ENCODE results near the gene CYP4F12. TPM values are rescaled to one million over a fixed set of nuclear protein-coding genes. Genes with fewer than 3 reads are reported as not detected.
"Not testable (repeated sequence)": the region's sequence is repeated elsewhere in the genome, so short reads cannot be mapped to it uniquely, and the experiment has no call there.

CYP4F12 gene
- total RNA-seq, 2 experiments from 2014 or later: 0.75 to 1.0 TPM

DNA sequence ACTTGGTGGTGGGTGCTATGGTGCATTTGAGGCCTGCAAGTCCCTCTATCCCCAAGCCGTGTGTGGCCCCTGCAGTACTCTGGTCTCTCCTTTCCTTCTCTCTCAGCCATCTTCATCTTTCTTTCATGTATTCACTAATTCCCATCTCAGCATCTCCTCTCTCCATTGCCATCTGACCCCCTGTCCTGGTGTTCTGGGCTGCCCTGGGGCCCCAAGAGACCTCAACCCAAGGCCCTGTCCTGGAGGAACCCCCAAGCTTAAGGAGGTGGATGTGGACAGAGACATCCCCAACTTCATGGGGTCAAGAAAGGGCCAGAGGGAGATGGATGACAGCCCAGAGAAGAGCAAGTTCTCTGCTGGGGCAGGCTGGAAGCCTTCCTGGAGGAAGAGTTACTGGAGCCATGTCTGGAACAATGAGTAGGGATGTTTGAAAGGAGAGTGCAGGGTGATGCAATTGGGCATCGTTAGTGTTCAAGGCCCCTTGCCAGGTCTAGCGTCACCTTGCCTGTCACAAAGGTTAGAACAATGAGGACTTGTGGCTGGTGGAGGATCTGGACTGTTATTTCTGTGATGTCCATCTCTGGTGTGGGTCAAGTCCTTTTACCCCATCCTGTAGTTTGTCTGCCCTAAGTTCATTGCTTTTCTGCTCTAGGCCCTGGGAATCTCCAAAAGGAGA, 28.7 kb upstream of the CYP4F12 start:
- ATAC-seq (ENCODE audit: poor library complexity) (no peak), DNase-seq (no peak)
- intact Hi-C loops (cut with DNase I, micrococcal nuclease): no loop called here
- no peak overlapping the region for H3K4me3 ChIP-seq (ENCODE audit: low read length)
- Mint-ChIP-seq H3K4me3 (no peak overlapping the region), H3K27me3 (peaks cover 29% of the 10 kb centered on the region), H3K27ac (no peak overlapping the region), H3K4me1 (ENCODE audit: low read depth) (no peaks in the 10 kb centered on the region), H3K9me3 (no peaks in the 10 kb centered on the region), H3K36me3 (ENCODE audit: low read depth) (no peaks in the 10 kb centered on the region)
- peaks cover 4% of the 10 kb centered on the region for H3K4me1 ChIP-seq (ENCODE audit: insufficient read depth, low read length)
- TF ChIP-seq, protein P1, sequence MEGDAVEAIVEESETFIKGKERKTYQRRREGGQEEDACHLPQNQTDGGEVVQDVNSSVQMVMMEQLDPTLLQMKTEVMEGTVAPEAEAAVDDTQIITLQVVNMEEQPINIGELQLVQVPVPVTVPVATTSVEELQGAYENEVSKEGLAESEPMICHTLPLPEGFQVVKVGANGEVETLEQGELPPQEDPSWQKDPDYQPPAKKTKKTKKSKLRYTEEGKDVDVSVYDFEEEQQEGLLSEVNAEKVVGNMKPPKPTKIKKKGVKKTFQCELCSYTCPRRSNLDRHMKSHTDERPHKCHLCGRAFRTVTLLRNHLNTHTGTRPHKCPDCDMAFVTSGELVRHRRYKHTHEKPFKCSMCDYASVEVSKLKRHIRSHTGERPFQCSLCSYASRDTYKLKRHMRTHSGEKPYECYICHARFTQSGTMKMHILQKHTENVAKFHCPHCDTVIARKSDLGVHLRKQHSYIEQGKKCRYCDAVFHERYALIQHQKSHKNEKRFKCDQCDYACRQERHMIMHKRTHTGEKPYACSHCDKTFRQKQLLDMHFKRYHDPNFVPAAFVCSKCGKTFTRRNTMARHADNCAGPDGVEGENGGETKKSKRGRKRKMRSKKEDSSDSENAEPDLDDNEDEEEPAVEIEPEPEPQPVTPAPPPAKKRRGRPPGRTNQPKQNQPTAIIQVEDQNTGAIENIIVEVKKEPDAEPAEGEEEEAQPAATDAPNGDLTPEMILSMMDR (IDR thresholded peaks at IDR 0.05): no peak
- no peaks in the 10 kb centered on the region for H3K36me3 ChIP-seq (ENCODE audit: insufficient read depth, low read length)
- H3K27me3 ChIP-seq (ENCODE audit: control insufficient read depth in 1 of 2, insufficient read depth in 2 of 2, low read length in 2 of 2): peaks cover 0 to 2% of the 10 kb centered on the region in 2 experiments
- ChIA-PET CTCF (no interaction called here), POLR2A (no interaction called here)
- peaks cover 0 to 5% of the 10 kb centered on the region in 2 experiments for H3K9me3 ChIP-seq (ENCODE audit: control insufficient read depth in 1 of 2, insufficient read depth in 1 of 2, low read length in 2 of 2)
- H3K27ac ChIP-seq (ENCODE audit: low read depth in 1 of 2, low read length in 2 of 2): no peak overlapping the region

DNA sequence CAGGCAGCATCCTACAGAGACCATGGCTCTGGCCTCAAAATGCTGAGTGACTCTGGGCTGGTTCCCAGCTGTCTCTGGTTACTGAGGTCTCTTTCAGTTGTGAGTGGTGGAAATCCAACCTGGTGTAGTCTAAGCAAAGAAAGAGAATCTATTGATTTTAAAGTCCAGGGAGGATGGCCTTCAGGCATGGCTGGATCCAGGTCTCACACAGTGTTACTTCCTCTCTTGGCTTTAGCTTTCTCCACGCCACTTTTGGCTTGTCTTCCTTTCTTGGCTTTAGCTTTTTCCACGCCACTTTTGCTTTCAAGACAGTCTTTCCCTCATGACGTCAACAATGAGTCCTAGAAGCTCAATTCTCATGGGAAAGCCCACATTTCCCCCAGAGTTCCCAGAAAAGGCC, 28.1 kb upstream of the CYP4F12 start:
- Mint-ChIP-seq H3K4me1 (ENCODE audit: low read depth) (no peaks in the 10 kb centered on the region), H3K36me3 (ENCODE audit: low read depth) (no peaks in the 10 kb centered on the region), H3K4me3 (no peak overlapping the region), H3K27ac (no peak overlapping the region), H3K9me3 (no peaks in the 10 kb centered on the region), H3K27me3 (peaks cover 23% of the 10 kb centered on the region)
- ATAC-seq (ENCODE audit: poor library complexity) (no peak), DNase-seq (no peak)
- TF ChIP-seq, protein P1 (IDR thresholded peaks at IDR 0.05): no peak
- no peak overlapping the region for H3K4me3 ChIP-seq (ENCODE audit: low read length)
- peaks cover 4% of the 10 kb centered on the region for H3K4me1 ChIP-seq (ENCODE audit: insufficient read depth, low read length)
- POLR2A ChIA-PET: no interaction called here
- no peak overlapping the region for H3K27ac ChIP-seq (ENCODE audit: low read depth in 1 of 2, low read length in 2 of 2)
- no peaks in the 10 kb centered on the region for H3K36me3 ChIP-seq (ENCODE audit: insufficient read depth, low read length)
- intact Hi-C loops (cut with DNase I, micrococcal nuclease): no loop called here
- peaks cover 0 to 2% of the 10 kb centered on the region in 2 experiments for H3K27me3 ChIP-seq (ENCODE audit: control insufficient read depth in 1 of 2, insufficient read depth in 2 of 2, low read length in 2 of 2)
- CTCF ChIA-PET: no interaction called here
- peaks cover 0 to 5% of the 10 kb centered on the region in 2 experiments for H3K9me3 ChIP-seq (ENCODE audit: control insufficient read depth in 1 of 2, insufficient read depth in 1 of 2, low read length in 2 of 2)

DNA sequence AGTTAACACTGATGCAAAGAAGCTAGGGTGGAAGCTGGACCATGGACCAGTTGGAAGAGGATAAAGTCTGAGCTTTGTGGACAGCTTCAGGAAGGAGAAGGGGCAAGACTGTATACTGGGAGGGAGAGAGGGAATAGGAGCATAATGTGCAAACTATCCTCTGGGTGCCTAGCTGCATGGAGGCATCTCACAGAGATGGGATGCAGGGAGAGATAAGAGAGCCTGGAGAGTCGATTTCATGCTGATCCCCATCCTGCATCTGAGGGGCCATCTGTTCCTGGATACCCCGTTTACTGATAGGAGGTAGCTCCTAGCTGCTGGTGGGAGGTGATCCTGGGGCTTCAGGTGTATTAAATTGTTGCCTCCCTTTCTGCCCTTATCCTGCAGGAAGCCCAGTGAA, 23.4 kb upstream of the CYP4F12 start:
- H3K9me3 Mint-ChIP-seq: no peaks in the 10 kb centered on the region
- H3K9me3 ChIP-seq (ENCODE audit: control insufficient read depth in 1 of 2, insufficient read depth in 1 of 2, low read length in 2 of 2): no peaks in the 10 kb centered on the region
- CTCF ChIA-PET: no interaction called here
- H3K36me3 Mint-ChIP-seq (ENCODE audit: low read depth): no peaks in the 10 kb centered on the region
- ATAC-seq (ENCODE audit: poor library complexity): no peak
- peaks cover 2 to 7% of the 10 kb centered on the region in 2 experiments for H3K27me3 ChIP-seq (ENCODE audit: control insufficient read depth in 1 of 2, insufficient read depth in 2 of 2, low read length in 2 of 2)
- TF ChIP-seq, protein P1 (IDR thresholded peaks at IDR 0.05): no peak
- H3K36me3 ChIP-seq (ENCODE audit: insufficient read depth, low read length): no peaks in the 10 kb centered on the region
- DNase-seq: no peak
- no peak overlapping the region for H3K27ac ChIP-seq (ENCODE audit: low read depth in 1 of 2, low read length in 2 of 2)
- intact Hi-C loops (cut with DNase I, micrococcal nuclease): no loop called here
- H3K27me3 Mint-ChIP-seq: peaks cover 45% of the 10 kb centered on the region
- no peak overlapping the region for H3K27ac Mint-ChIP-seq
- H3K4me1 ChIP-seq (ENCODE audit: insufficient read depth, low read length): no peaks in the 10 kb centered on the region
- no peak overlapping the region for H3K4me3 ChIP-seq (ENCODE audit: low read length)
- POLR2A ChIA-PET: no interaction called here
- H3K4me3 Mint-ChIP-seq: no peak overlapping the region
- H3K4me1 Mint-ChIP-seq (ENCODE audit: low read depth): no peaks in the 10 kb centered on the region

DNA sequence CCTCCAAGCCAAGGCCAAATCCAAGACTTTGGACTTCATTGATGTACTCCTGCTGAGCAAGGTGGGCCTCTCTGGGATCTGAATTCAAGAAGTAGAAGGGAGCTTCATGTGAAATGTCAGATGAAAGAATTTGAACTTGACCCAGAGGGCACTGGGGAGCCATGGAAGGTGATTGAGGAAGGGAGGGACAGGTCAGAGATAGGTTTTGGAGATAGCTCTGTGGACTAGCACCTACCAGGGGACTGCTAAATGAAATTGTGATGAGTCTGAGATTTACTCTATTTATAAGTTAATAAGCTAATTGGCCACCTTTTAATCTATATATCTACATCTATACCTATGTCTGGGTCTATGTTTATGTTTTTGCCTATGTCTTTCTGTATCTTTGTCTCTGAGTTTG, 22.8 kb upstream of the CYP4F12 start:
- H3K36me3 Mint-ChIP-seq (ENCODE audit: low read depth); DNase-seq; H3K27ac Mint-ChIP-seq; H3K9me3 ChIP-seq (ENCODE audit: control insufficient read depth in 1 of 2, insufficient read depth in 1 of 2, low read length in 2 of 2); H3K27ac ChIP-seq (ENCODE audit: low read depth in 1 of 2, low read length in 2 of 2); H3K9me3 Mint-ChIP-seq; H3K36me3 ChIP-seq (ENCODE audit: insufficient read depth, low read length); H3K4me1 Mint-ChIP-seq (ENCODE audit: low read depth); H3K4me3 Mint-ChIP-seq; H3K4me1 ChIP-seq (ENCODE audit: insufficient read depth, low read length); H3K4me3 ChIP-seq (ENCODE audit: low read length); ATAC-seq (ENCODE audit: poor library complexity); CTCF ChIA-PET; intact Hi-C loops (cut with DNase I, micrococcal nuclease); POLR2A ChIA-PET: not testable (repeated sequence)
- peaks cover 49% of the 10 kb centered on the region for H3K27me3 Mint-ChIP-seq
- H3K27me3 ChIP-seq (ENCODE audit: control insufficient read depth in 1 of 2, insufficient read depth in 2 of 2, low read length in 2 of 2): peaks cover 2 to 10% of the 10 kb centered on the region in 2 experiments

Measured in CD4-positive, alpha-beta T cell (primary cell).